ACC112 (cell line): ENCODE data around the gene SCAI.
"Not testable (repeated sequence)": the region's sequence is repeated elsewhere in the genome, so short reads cannot be mapped to it uniquely, and the experiment has no call there.

Source experiments
- H2AFZ ChIP-seq: fragments of 200-600 bp; sonication (generic); one replicate; pipeline ENCODE4 v1.6.0; 2017; ENCODE audit warnings: antibody characterized with exemption, low read length; ENCODE audit not compliant: unreplicated experiment
- H3K27ac ChIP-seq: fragments of 200-600 bp; sonication (generic); 2 replicates; pipeline ENCODE4 v1.5.1; 2014; ENCODE audit warnings: low read depth, mild to moderate bottlenecking, antibody characterized with exemption, low read length, moderate library complexity
- H3K27me3 ChIP-seq: fragments of 200-600 bp; sonication (generic); 2 replicates; pipeline ENCODE4 v1.6.1; 2014; ENCODE audit warnings: mild to moderate bottlenecking, antibody characterized with exemption, low read length, moderate library complexity, mixed read lengths; ENCODE audit not compliant: insufficient read depth
- H3K36me3 ChIP-seq: fragments of 200-600 bp; sonication (generic); 2 replicates; pipeline ENCODE4 v1.6.1; 2016; ENCODE audit warnings: mild to moderate bottlenecking, antibody characterized with exemption, low read length, moderate library complexity, mixed read lengths; ENCODE audit not compliant: insufficient read depth
- H3K4me1 ChIP-seq: fragments of 200-600 bp; sonication (generic); one replicate; pipeline ENCODE4 v1.6.1; 2016; ENCODE audit warnings: low read length, mixed read lengths; ENCODE audit not compliant: insufficient read depth, unreplicated experiment, control insufficient read depth
- H3K4me3 ChIP-seq: fragments of 200-600 bp; sonication (generic); 2 replicates; pipeline ENCODE4 v1.5.1; 2014; ENCODE audit warnings: mild to moderate bottlenecking, low read depth, low read length
- H3K79me2 ChIP-seq: fragments of 200-600 bp; sonication (generic); one replicate; pipeline ENCODE4 v1.6.0; 2016; ENCODE audit warnings: low read length; ENCODE audit not compliant: control insufficient read depth, unreplicated experiment, insufficient read depth

SCAI gene

GRCh38 chr9:125176636-125177035 lies 33.3 kb upstream of the SCAI start:
- Histone ChIP-seq H3K79me2 (peaks cover 69% of the 10 kb centered on the region), H2AFZ (no peak overlapping the region), H3K4me1 (peaks cover 7% of the 10 kb centered on the region), H3K27me3 (no peaks in the 10 kb centered on the region), H3K4me3 (no peak overlapping the region), H3K36me3 (peaks cover 6% of the 10 kb centered on the region; the same call in 1 of the 2 replicates), H3K27ac (no peak overlapping the region)

GRCh38 chr9:125172031-125172755 lies 28.9 kb upstream of the SCAI start:
- peaks cover 13% of the 10 kb centered on the region for H3K4me1 ChIP-seq
- H3K36me3 ChIP-seq: peaks cover 16% of the 10 kb centered on the region
- H3K27me3 ChIP-seq: no peaks in the 10 kb centered on the region
- H3K27ac ChIP-seq: no peak overlapping the region
- no peak overlapping the region for H2AFZ ChIP-seq
- H3K79me2 ChIP-seq: peaks cover 33% of the 10 kb centered on the region
- no peak overlapping the region for H3K4me3 ChIP-seq

GRCh38 chr9:125169895-125170294 lies 26.6 kb upstream of the SCAI start:
- Histone ChIP-seq H3K27me3 (no peaks in the 10 kb centered on the region), H2AFZ (no peak overlapping the region), H3K4me1 (peaks cover 22% of the 10 kb centered on the region), H3K79me2 (peaks cover 26% of the 10 kb centered on the region), H3K27ac (no peak overlapping the region), H3K36me3 (peaks cover 16% of the 10 kb centered on the region), H3K4me3 (no peak overlapping the region)

GRCh38 chr9:125166762-125167161 lies 23.4 kb upstream of the SCAI start:
- Histone ChIP-seq H3K27me3 (no peaks in the 10 kb centered on the region), H2AFZ (no peak overlapping the region), H3K27ac (no peak overlapping the region), H3K79me2 (peaks cover 12% of the 10 kb centered on the region), H3K4me1 (peaks cover 18% of the 10 kb centered on the region), H3K36me3 (peaks cover 13% of the 10 kb centered on the region; the same call in 1 of the 2 replicates), H3K4me3 (no peak overlapping the region)

- not testable (repeated sequence) for H3K36me3 ChIP-seq, H3K4me3 ChIP-seq, H3K27me3 ChIP-seq, H2AFZ ChIP-seq, H3K27ac ChIP-seq
- Histone ChIP-seq H3K79me2 (peaks cover 20% of the 10 kb centered on the region), H3K4me1 (peaks cover 23% of the 10 kb centered on the region)
Observed at GRCh38 chr9:125162891-125163290, 19.6 kb upstream of the SCAI start.

- H3K36me3 ChIP-seq: 0 out of 2 replicates have a peak, but pooled peaks cover 6% of the 10 kb centered on the region
- no peaks in the 10 kb centered on the region for H3K27me3 ChIP-seq
- H3K27ac ChIP-seq: peak overlapping the region; percentile 43
- H3K4me3 ChIP-seq: no peak overlapping the region
- no peak overlapping the region for H2AFZ ChIP-seq
- peaks cover 20% of the 10 kb centered on the region for H3K79me2 ChIP-seq
- H3K4me1 ChIP-seq: peaks cover 19% of the 10 kb centered on the region
Observed at GRCh38 chr9:125161284-125161918, 18.1 kb upstream of the SCAI start.

- Histone ChIP-seq H3K27me3 (no peaks in the 10 kb centered on the region), H3K36me3 (0 out of 2 replicates have a peak, but pooled peaks cover 6% of the 10 kb centered on the region), H3K4me1 (peaks cover 14% of the 10 kb centered on the region), H3K4me3 (no peak overlapping the region), H2AFZ (no peak overlapping the region), H3K79me2 (peaks cover 19% of the 10 kb centered on the region), H3K27ac (peak overlapping the region; percentile 23)
Observed at GRCh38 chr9:125160750-125161149, 17.4 kb upstream of the SCAI start.

- H2AFZ ChIP-seq: no peak overlapping the region
- no peaks in the 10 kb centered on the region for H3K27me3 ChIP-seq
- peaks cover 10% of the 10 kb centered on the region for H3K4me1 ChIP-seq
- H3K4me3 ChIP-seq: no peak overlapping the region
- H3K36me3 ChIP-seq: peaks cover 15% of the 10 kb centered on the region
- peaks cover 8% of the 10 kb centered on the region for H3K79me2 ChIP-seq
- no peak overlapping the region for H3K27ac ChIP-seq
Observed at GRCh38 chr9:125156551-125156950, 13.2 kb upstream of the SCAI start.

- Histone ChIP-seq H3K4me1 (no peaks in the 10 kb centered on the region), H3K36me3 (peaks cover 12% of the 10 kb centered on the region), H3K27ac (no peak overlapping the region), H3K4me3 (no peak overlapping the region), H3K27me3 (no peaks in the 10 kb centered on the region), H2AFZ (no peak overlapping the region), H3K79me2 (no peaks in the 10 kb centered on the region)
Observed at GRCh38 chr9:125153712-125154367, 10.5 kb upstream of the SCAI start.

- H3K4me3 ChIP-seq: no peak overlapping the region
- no peak overlapping the region for H3K27ac ChIP-seq
- H2AFZ ChIP-seq: no peak overlapping the region
- no peaks in the 10 kb centered on the region for H3K27me3 ChIP-seq
- no peaks in the 10 kb centered on the region for H3K79me2 ChIP-seq
- H3K36me3 ChIP-seq: peaks cover 12% of the 10 kb centered on the region
- H3K4me1 ChIP-seq: peaks cover 7% of the 10 kb centered on the region
Observed at GRCh38 chr9:125151730-125152129, 8.4 kb upstream of the SCAI start.
